Gastrocnemius medialis (tissue), 4 donors: ENCODE data around the gene DYNLL1. TPM values are rescaled to one million over a fixed set of nuclear protein-coding genes. Genes with fewer than 3 reads are reported as not detected.
"Not testable (repeated sequence)": the region's sequence is repeated elsewhere in the genome, so short reads cannot be mapped to it uniquely, and the experiment has no call there.

ENCODE experiments used
- ATAC-seq, 2 donors: fragments of 150-250 bp; one replicate each; pipeline ENCODE4 v1.9.1; 2016
- DNase-seq, 2 donors: peaks; one replicate each; pipeline ENCODE4 v3.0.0-alpha.2; 2019
- H3K27ac ChIP-seq, 4 donors: fragments of 200-600 bp; sonication (generic); 1 replicate in 1 of 4; 2 replicates in 3 of 4; pipeline ENCODE4 v1.5.1; 2016 to 2018; ENCODE audit warnings: mild to moderate bottlenecking in 2 of 4, moderate library complexity in 1 of 4
- H3K27me3 ChIP-seq, 3 donors: fragments of 200-600 bp; sonication (generic) in 2 of 3; 1 replicate in 1 of 3; 2 replicates in 2 of 3; pipeline versions ENCODE4 v1.5.1 to v1.6.0; 2016 to 2019; ENCODE audit warnings: mild to moderate bottlenecking in 1 of 3, moderate library complexity in 1 of 3
- H3K36me3 ChIP-seq, 2 donors: fragments of 200-600 bp; sonication (generic) in 1 of 2; one replicate each; pipeline ENCODE4 v1.5.1; 2017 to 2018
- H3K4me1 ChIP-seq, 2 donors: fragments of 200-600 bp; sonication (generic) in 1 of 2; one replicate each; pipeline ENCODE4 v1.5.1; 2016 to 2017; ENCODE audit warnings: mild to moderate bottlenecking in 2 of 2
- H3K4me3 ChIP-seq, 4 donors: fragments of 200-600 bp; sonication (generic) in 3 of 4; 1 replicate in 1 of 4; 2 replicates in 3 of 4; pipeline ENCODE4 v1.5.1; 2016 to 2019; ENCODE audit warnings: mild to moderate bottlenecking in 2 of 4
- H3K9me3 ChIP-seq, 3 donors: fragments of 200-600 bp; sonication (generic) in 2 of 3; 1 replicate in 1 of 3; 2 replicates in 2 of 3; pipeline ENCODE4 v1.5.1; 2016 to 2019
- POLR2A ChIP-seq, 2 donors: fragments of 450-650 bp; IDR thresholded peaks; one replicate each; pipeline ENCODE4 v1.6.1; 2017; ENCODE audit warnings: antibody characterized with exemption in 2 of 2, mild to moderate bottlenecking in 2 of 2, moderate library complexity in 2 of 2
- in situ Hi-C, 4 donors: fragments of 200-750 bp; cut with MboI; loops; one replicate each; pipeline versions ENCODE4 v1.15.0 to v1.8.0; 2017; ENCODE audit warnings: low sequenced_read_pairs in 4 of 4
- intact Hi-C: fragments of 100-400 bp; cut with DNase I; formaldehyde crosslinking; loops from one replicate; pipeline ENCODE4 v1.15.1; 2023; ENCODE audit warnings: low total_unique reads
- total RNA-seq, 4 donors: library from RNA; depleted of rRNA; stranded (reverse); fragments of >200 nt; gene quantifications; one replicate each; pipeline versions ENCODE4 v1.1.0 to v1.2.3, GENCODE V29; 2016
- TF ChIP-seq, protein P1 (sequence below), 5 experiments: fragments of 450-650 bp in 3 of 5; fragments of 200-600 bp in 2 of 5; sonication (generic) in 2 of 5; IDR thresholded peaks in 4 of 5; conservative IDR thresholded peaks in 1 of 5; 1 replicate in 4 of 5; 2 replicates in 1 of 5; pipeline ENCODE4 v1.5.1; 2016 to 2019; ENCODE audit warnings: antibody characterized with exemption in 5 of 5, mild to moderate bottlenecking in 3 of 5, moderate library complexity in 3 of 5

Gene DYNLL1
- total RNA-seq = 10 to 100 TPM; 16.7 to 45.0 (median 32.6) TPM

DNA sequence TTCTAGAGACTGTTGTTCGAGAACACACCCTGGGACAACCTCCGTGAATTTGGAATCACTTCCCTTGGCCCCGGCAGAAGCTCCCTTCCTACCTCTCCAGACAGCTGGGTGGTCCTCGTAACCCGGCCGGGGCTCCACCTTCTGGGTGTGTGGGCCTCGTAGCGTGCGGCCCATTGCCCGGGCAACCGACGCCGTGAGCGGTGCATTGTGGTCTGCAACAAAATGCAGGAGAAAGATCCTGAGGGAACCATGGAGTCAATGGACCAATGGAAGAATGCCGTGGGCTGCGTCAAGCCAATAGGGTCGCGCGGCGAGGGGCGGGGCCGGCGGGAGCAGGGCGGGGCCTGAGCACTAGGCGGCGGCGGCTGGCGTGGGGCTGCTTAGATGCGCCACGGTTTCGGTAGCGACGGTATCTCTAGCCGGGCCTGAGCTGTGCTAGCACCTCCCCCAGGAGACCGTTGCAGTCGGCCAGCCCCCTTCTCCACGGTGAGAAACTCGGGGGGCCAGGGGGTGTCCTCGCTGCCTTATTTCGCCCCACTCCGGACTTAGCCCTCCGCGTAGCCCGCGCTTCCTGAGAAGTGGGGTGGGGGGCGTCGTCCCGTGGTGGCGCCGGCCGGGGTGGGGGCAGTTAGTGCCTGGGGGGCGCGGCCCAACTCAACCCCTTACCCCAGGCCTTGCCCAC, at the start of gene DYNLL1:
DYNLL1 (plus strand) TSS at position 383 of the 682 bp plus-strand sequence. CDS start 309 bp downstream, outside the sequence.
- DNase-seq (peak; percentile 92 to 96), ATAC-seq (peak; percentile 98)
- Histone ChIP-seq H3K4me3 (peak within 1 kb of the TSS; percentile 66 to 100 (median 86)), H3K27ac (peak within 1 kb of the TSS; percentile 84 to 92 (median 85)), H3K4me1 (peaks cover 25 to 28% of the 10 kb centered on the region in 2 donors), H3K27me3 (no peaks in the 10 kb centered on the region), H3K36me3 (peaks cover 0 to 21% of the 10 kb centered on the region in 2 donors), H3K9me3 (no peaks in the 10 kb centered on the region)
- TF ChIP-seq POLR2A (IDR thresholded peaks at IDR 0.05) = peak; percentile 79 to 89
- TF ChIP-seq, protein P1, sequence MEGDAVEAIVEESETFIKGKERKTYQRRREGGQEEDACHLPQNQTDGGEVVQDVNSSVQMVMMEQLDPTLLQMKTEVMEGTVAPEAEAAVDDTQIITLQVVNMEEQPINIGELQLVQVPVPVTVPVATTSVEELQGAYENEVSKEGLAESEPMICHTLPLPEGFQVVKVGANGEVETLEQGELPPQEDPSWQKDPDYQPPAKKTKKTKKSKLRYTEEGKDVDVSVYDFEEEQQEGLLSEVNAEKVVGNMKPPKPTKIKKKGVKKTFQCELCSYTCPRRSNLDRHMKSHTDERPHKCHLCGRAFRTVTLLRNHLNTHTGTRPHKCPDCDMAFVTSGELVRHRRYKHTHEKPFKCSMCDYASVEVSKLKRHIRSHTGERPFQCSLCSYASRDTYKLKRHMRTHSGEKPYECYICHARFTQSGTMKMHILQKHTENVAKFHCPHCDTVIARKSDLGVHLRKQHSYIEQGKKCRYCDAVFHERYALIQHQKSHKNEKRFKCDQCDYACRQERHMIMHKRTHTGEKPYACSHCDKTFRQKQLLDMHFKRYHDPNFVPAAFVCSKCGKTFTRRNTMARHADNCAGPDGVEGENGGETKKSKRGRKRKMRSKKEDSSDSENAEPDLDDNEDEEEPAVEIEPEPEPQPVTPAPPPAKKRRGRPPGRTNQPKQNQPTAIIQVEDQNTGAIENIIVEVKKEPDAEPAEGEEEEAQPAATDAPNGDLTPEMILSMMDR (IDR thresholded peaks at IDR 0.05 in 4 of 5, conservative IDR thresholded peaks at IDR 0.05 in 1 of 5) = peak in 1 of 5 experiments; percentile 25
- in situ Hi-C loops = no loop called here
- intact Hi-C loops = loop anchor here (1.0 to 5.0 kb wide), 4 partner anchors 27 to 86 kb away; partner anchors contain the start of genes COQ5, COX6A1, POP5 and SRSF9

DNA sequence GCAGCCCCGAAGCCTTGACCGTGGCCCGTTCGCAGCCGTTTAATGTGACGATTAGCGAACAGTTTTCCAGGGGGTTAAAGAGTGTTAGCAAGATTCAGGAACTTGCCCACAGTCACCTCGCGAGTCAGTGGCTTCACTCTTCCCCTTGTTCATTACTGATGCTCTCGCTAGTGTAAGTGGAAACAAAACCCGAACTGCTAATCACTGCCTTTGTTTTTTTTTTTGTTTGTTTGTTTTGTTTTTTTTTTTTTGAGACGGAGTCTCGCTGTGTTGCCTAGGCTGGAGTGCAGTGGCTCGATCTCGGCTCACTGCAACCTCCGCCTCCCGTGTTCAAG, 49.1 kb upstream of the DYNLL1 start:
- in situ Hi-C loops, H3K9me3 ChIP-seq, H3K27me3 ChIP-seq, ATAC-seq, DNase-seq: not testable (repeated sequence)
- intact Hi-C loops = loop anchor here (2.0 to 10.0 kb wide), 2 partner anchors 22 to 198 kb away; partner anchors contain the start of genes CABP1 and SRSF9
- Histone ChIP-seq H3K4me3 (peak overlapping the region; percentile 85 to 96 (median 94)), H3K27ac (peak overlapping the region; percentile 82 to 96 (median 88)), H3K36me3 (peaks cover 0 to 52% of the 10 kb centered on the region in 2 donors), H3K4me1 (peaks cover 19 to 20% of the 10 kb centered on the region in 2 donors)

DNA sequence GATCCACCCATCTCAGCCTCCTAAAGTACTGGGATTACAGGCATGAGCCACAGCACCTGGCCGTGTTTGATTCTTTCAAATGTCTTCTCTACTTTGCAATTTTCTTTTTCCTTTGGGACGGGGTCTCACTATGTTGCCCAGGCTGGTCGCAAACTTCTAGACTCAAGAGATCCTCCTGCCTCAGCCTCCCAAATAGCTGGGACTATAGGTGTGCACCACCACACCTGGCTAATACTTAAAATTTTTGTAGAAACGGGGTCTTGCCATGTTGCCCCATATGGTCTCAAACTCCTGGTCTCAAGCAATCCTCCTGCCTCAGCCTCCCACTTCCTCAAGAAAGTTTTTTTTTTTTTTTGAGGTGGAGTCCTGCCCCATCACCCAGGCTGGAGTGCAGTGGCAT, 47.9 kb upstream of the DYNLL1 start:
- TF ChIP-seq, protein P1 (IDR thresholded peaks at IDR 0.05 in 4 of 5, conservative IDR thresholded peaks at IDR 0.05 in 1 of 5) = no peak
- ATAC-seq (no peak), DNase-seq (no peak)
- in situ Hi-C loops (no loop called here), intact Hi-C loops (loop anchor here (2.0 to 10.0 kb wide), 2 partner anchors 21 to 197 kb away; partner anchors contain the start of genes CABP1 and SRSF9)
- H3K4me1 ChIP-seq = peaks cover 19 to 20% of the 10 kb centered on the region in 2 donors
- H3K36me3 ChIP-seq = peaks cover 0 to 42% of the 10 kb centered on the region in 2 donors
- H3K9me3 ChIP-seq = no peaks in the 10 kb centered on the region
- H3K27ac ChIP-seq = no peak overlapping the region
- no peaks in the 10 kb centered on the region for H3K27me3 ChIP-seq
- peak overlapping the region in 1 of 4 donors; percentile 95 for H3K4me3 ChIP-seq

DNA sequence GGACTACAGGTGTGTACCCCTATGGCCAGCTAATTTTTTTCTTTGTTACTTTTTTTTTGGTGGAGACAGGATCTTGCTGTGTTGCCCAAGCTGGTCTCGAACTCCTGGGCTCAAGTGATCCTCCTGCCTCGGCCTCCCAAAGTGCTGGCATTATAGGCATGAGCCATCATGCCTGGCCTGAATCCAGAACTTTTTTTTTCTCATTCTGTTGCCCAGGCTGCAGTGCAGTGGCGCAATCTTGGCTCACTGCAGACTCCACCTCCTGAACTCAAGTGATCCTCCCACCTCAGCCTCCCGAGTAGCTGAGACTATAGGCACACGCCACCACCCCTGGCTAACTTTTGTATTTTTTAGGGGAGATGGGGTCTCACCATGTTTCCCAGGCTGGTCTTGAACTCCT, 43.4 kb upstream of the DYNLL1 start:
- in situ Hi-C loops, H3K9me3 ChIP-seq, ATAC-seq, H3K27me3 ChIP-seq, H3K4me3 ChIP-seq, DNase-seq, intact Hi-C loops, H3K27ac ChIP-seq, H3K4me1 ChIP-seq: not testable (repeated sequence)
- H3K36me3 ChIP-seq = peaks cover 0 to 62% of the 10 kb centered on the region in 2 donors

DNA sequence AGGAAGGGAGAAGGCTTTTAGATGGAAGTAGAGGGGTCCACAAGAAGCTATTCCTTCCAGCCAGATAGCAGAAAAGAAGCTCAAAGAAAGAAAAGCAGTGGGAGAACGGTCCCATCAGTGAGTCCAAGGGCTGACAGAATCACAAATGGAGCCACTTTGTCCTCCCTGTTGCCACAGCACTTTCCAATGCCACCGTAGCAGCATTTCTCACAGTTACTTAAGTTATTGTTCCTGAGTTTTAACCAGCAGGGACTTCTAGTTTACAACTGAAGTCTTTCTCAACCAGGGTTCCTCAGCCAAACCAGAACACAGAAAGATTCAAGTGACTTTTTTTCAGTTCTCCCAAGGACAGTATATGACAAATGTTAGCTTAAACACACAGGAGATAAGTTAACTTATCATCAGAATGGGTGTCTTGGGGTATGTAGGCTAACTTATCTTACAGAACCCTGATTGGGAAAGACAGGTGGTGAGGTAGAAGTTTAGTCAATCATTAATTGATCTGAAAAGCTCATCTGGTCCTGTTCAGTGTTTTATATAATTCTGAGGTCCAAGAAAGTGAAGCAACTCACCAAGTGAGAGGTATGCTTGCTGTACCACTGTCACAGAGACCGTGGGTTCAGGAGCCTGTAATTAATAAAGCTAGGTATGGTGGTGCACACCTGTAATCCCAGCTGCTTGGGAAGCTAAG, 42.7 kb upstream of the DYNLL1 start:
- Histone ChIP-seq H3K4me1 (no peaks in the 10 kb centered on the region), H3K27ac (no peak overlapping the region), H3K36me3 (peaks cover 0 to 69% of the 10 kb centered on the region in 2 donors), H3K4me3 (no peak overlapping the region), H3K9me3 (no peaks in the 10 kb centered on the region), H3K27me3 (no peaks in the 10 kb centered on the region)
- ATAC-seq (no peak), DNase-seq (no peak)
- in situ Hi-C loops (no loop called here), intact Hi-C loops (no loop called here)
- TF ChIP-seq, protein P1 (IDR thresholded peaks at IDR 0.05 in 4 of 5, conservative IDR thresholded peaks at IDR 0.05 in 1 of 5) = no peak
- no peak for TF ChIP-seq POLR2A (IDR thresholded peaks at IDR 0.05)
